T-cell (primary cell): Measurements from ENCODE around the gene CYB561D2. TPM values are rescaled to one million over a fixed set of nuclear protein-coding genes. Genes with fewer than 3 reads are reported as not detected.

Experiments used
- ATAC-seq, 4 experiments: fragments of 200-7000 bp in 3 of 4; fragments of 150-1000 bp in 1 of 4; cut with Tn5 transposase; replicated peaks in 1 of 4; 1 replicate in 3 of 4; 2 replicates in 1 of 4; pipeline ENCODE4 v1.10.0; 2021; ENCODE audit warnings: moderate library complexity in 3 of 4, mild to moderate bottlenecking in 2 of 4, moderate number of reproducible peaks in 1 of 4
- CTCF ChIA-PET, 2 donors: fragments of 300-600 bp; sonication (Branson Sonifier 250); formaldehyde crosslinking; loops; one replicate each; lab custom pipeline; 2022; ENCODE audit warnings: antibody characterized with exemption in 2 of 2; lab: Charles Lee
- POLR2A ChIA-PET, 2 donors: fragments of 300-600 bp; sonication (Branson Sonifier 250); formaldehyde crosslinking; loops; one replicate each; lab custom pipeline; 2022; ENCODE audit warnings: antibody characterized with exemption in 2 of 2; lab: Charles Lee
- DNase-seq, 35 experiments: peaks; one replicate each; pipeline versions ENCODE4 v3.0.0 to v3.0.0-alpha.2; 2013 to 2023
- H3K27ac ChIP-seq: one replicate; pipeline ENCODE4 v1.5.1; 2013; ENCODE audit warnings: low read length
- H3K27me3 ChIP-seq, 2 experiments: replicated peaks in 1 of 2; 1 replicate in 1 of 2; 2 replicates in 1 of 2; pipeline versions ENCODE4 v1.6.1 to v1.7.0; 2013; ENCODE audit warnings: low read length in 1 of 2, mixed read lengths in 1 of 2; ENCODE audit not compliant: control insufficient read depth in 2 of 2, insufficient read depth in 2 of 2; ENCODE audit errors: extremely low read depth in 1 of 2
- H3K36me3 ChIP-seq, 2 donors: 1 replicate in 1 of 2; 2 replicates in 1 of 2; pipeline versions ENCODE4 v1.6.1 to v1.7.0; 2013; ENCODE audit warnings: low read length in 1 of 2; ENCODE audit not compliant: control insufficient read depth in 2 of 2, insufficient read depth in 1 of 2; ENCODE audit errors: extremely low read depth in 1 of 2
- H3K4me1 ChIP-seq, 2 experiments: 1 replicate in 1 of 2; 2 replicates in 1 of 2; pipeline versions ENCODE4 v1.6.1 to v1.7.0; 2013; ENCODE audit warnings: low read length in 2 of 2, mixed read lengths in 1 of 2; ENCODE audit not compliant: insufficient read depth in 2 of 2, control insufficient read depth in 1 of 2; ENCODE audit errors: extremely low read depth in 1 of 2
- H3K4me3 ChIP-seq, 2 donors: 1 replicate in 1 of 2; 2 replicates in 1 of 2; pipeline versions ENCODE4 v1.5.1 to v1.7.0; 2013; ENCODE audit warnings: mild to moderate bottlenecking in 2 of 2, low read length in 1 of 2, moderate library complexity in 1 of 2; ENCODE audit not compliant: control insufficient read depth in 1 of 2; ENCODE audit errors: extremely low read depth in 1 of 2
- H3K9me3 ChIP-seq: 2 replicates; pipeline ENCODE4 v1.7.0; 2013
- H3K27ac Mint-ChIP-seq, 2 donors: one replicate each; pipeline ENCODE4 v1.8.0; 2020 to 2021; ENCODE audit warnings: mild to moderate bottlenecking in 2 of 2, mixed read lengths in 2 of 2
- H3K27me3 Mint-ChIP-seq, 2 donors: one replicate each; pipeline ENCODE4 v1.8.0; 2021 to 2022; ENCODE audit warnings: mixed read lengths in 2 of 2
- H3K36me3 Mint-ChIP-seq: one replicate; pipeline ENCODE4 v1.8.0; 2021; ENCODE audit warnings: mixed read lengths
- H3K4me1 Mint-ChIP-seq, 3 donors: one replicate each; pipeline ENCODE4 v1.8.0; 2020 to 2022; ENCODE audit warnings: mixed read lengths in 3 of 3, mild to moderate bottlenecking in 1 of 3
- H3K4me3 Mint-ChIP-seq, 3 donors: one replicate each; pipeline ENCODE4 v1.8.0; 2020 to 2022; ENCODE audit warnings: mild to moderate bottlenecking in 3 of 3, mixed read lengths in 3 of 3, moderate library complexity in 3 of 3
- H3K9me3 Mint-ChIP-seq, 3 donors: one replicate each; pipeline ENCODE4 v1.8.0; 2020 to 2022; ENCODE audit warnings: mixed read lengths in 3 of 3
- WGBS: methylation state at CpG from one replicate; pipeline ENCODE4 v1.1.5; 2013; ENCODE audit warnings: missing lambda C conversion rate; ENCODE audit not compliant: insufficient coverage; 5-methylcytosine and 5-hydroxymethylcytosine counted together
- total RNA-seq, 35 experiments: library from RNA in 6 of 35; stranded (reverse) in 6 of 35; fragments of 120-200 nt in 1 of 35; gene quantifications; one replicate each; pipeline versions ENCODE4 v1.2.1 to v1.2.4 and lab custom pipeline; 2013 to 2026

Gene CYB561D2
- total RNA-seq, 5 donors from 2014 or later (not counting 1 experiment from before 2014, with no cell fraction given): 25.7 to 45.3 (median 32.7) TPM

DNA sequence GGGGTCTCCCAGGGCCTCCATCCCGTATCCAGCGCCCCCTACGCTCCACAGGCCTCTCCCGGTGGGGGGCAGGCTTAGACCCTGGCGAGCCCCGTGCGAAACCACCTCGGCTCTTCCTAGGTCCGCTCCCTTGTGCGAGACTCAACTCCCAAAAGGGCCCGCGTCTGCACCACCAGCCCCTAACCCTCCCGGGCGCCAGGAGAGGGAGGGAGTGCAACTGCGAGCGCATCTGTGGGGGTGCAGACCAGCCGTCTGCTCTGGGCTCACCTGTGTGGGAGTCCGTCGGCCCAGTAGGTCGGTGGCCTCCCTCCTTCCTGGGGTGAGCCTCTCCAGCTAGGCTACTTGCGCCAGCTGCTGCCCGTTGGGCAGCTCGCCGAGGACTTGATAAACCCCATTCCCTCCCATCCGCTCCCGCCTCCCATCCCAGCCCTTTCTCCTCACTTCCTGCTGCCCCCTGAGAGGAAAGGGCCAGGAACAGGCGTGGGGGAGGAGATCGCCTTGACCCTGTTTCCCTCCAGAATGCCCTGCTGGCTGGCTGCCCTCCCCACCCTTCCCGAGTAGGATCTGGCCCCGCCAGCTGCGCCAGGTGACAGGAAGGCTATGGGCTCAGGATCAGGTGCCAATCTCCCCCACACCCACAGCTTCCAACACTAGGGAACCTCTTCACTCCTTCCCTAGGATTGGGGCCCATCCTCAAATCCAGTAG, 28.1 kb upstream of the CYB561D2 start, which contains the start of gene HYAL2:
Gene HYAL2 (minus strand): TSS at position 360 of the 706 bp plus-strand sequence. CDS start 2,256 bp downstream, outside the sequence.
- DNase-seq (no peak), ATAC-seq (no peak)
- H3K9me3 ChIP-seq: no peaks in the 10 kb centered on the region
- Mint-ChIP-seq H3K4me1 (peaks cover 23 to 57% (median 35%) of the 10 kb centered on the region in 3 donors), H3K36me3 (no peaks in the 10 kb centered on the region), H3K27ac (peak within 1 kb of the TSS; percentile 91 to 96), H3K4me3 (peak within 1 kb of the TSS; percentile 80 to 86 (median 80)), H3K27me3 (no peaks in the 10 kb centered on the region), H3K9me3 (no peaks in the 10 kb centered on the region)
- ChIA-PET POLR2A (no interaction called here), CTCF (interaction anchor here (0.6 to 0.7 kb wide), 3 partner anchors 96 to 223 kb away, joined by 3 read pairs; no protein-coding TSS in a partner anchor)
- WGBS: 87% methylated on average over 19 of the region's 31 CpGs
- H3K27ac ChIP-seq: peak within 1 kb of the TSS; percentile 90
- H3K27me3 ChIP-seq: no peaks in the 10 kb centered on the region
- peaks cover 0 to 6% of the 10 kb centered on the region in 2 donors for H3K36me3 ChIP-seq
- peak within 1 kb of the TSS; percentile 80 to 84 for H3K4me3 ChIP-seq
- peaks cover 11 to 67% of the 10 kb centered on the region in 2 experiments for H3K4me1 ChIP-seq

DNA sequence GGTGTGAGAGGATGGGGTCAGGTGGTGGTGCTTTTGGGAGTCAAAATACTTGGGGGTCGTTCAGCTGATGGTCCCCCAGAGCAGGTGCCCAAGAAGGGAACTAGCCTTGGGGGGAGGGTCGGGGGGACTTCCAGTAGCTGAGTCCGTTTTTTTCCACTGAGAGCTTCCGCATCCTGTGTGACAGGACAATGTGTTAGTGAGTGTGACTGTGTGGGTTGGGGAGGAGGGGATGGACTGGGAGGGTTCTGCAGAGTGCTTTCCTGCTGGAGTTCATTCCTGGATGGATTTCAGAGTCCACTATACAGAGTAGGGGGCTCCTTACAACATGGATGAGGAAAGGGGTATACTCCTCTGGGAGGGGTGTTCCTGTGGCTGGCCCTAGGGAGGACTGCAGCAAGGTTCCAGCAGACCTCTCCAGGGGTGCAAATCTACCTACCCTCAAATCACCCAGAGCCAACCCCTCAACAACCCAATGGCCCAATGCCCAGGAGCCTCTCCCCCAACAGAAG, 27.5 kb upstream of the CYB561D2 start:
- H3K4me1 Mint-ChIP-seq: peaks cover 25 to 56% (median 37%) of the 10 kb centered on the region in 3 donors
- no peaks in the 10 kb centered on the region for H3K9me3 ChIP-seq
- ATAC-seq (no peak), DNase-seq (no peak)
- no peaks in the 10 kb centered on the region for H3K27me3 Mint-ChIP-seq
- H3K4me3 ChIP-seq: no peak overlapping the region
- H3K4me3 Mint-ChIP-seq: peak overlapping the region in 2 of 3 donors; percentile 4 to 86
- H3K27me3 ChIP-seq: no peaks in the 10 kb centered on the region
- POLR2A ChIA-PET: interaction anchor here in 1 of 2 donors (0.6 kb wide), 1 partner anchor 39 kb away, joined by 3 read pairs; no protein-coding TSS in a partner anchor
- H3K36me3 Mint-ChIP-seq: no peaks in the 10 kb centered on the region
- CTCF ChIA-PET: interaction anchor here (0.6 to 0.7 kb wide), 3 partner anchors 31 to 223 kb away, joined by 3 read pairs; no protein-coding TSS in a partner anchor
- no peaks in the 10 kb centered on the region for H3K9me3 Mint-ChIP-seq
- 55% methylated on average over 4 of the region's 4 CpGs for WGBS
- H3K27ac Mint-ChIP-seq: peak overlapping the region; percentile 36 to 48
- H3K36me3 ChIP-seq: peaks cover 0 to 6% of the 10 kb centered on the region in 2 donors
- H3K27ac ChIP-seq: no peak overlapping the region
- peaks cover 12 to 66% of the 10 kb centered on the region in 2 experiments for H3K4me1 ChIP-seq

DNA sequence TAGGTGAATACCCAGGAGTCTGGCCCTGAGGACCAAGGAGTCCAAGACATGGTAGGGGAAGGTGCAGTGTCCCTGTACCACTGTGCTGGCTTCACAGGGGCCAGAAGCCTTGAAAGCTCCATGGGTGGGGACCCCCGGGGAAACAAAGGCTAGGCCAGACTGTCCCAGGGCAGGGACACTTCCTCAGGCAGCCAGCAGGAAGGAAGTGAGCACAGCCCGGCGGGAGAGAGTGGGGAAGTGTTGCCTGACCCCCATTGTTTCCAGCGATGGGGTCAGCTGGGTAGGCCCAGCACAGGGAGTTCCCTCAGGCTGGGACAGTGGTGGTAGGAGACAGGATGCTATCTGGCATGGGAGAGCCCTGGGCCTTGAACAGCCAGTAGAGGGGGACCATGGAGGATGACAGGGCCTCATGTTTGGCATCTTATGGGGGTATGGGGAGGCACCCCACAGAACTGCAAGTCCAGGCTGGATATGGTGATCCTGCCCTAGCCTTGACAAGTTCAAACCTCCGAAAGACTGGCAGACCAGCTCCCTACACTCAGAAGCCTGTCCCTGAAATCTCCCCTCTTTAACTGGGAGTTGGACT, 27.0 kb upstream of the CYB561D2 start:
- WGBS: 55% methylated on average over 4 of the region's 5 CpGs
- H3K27me3 Mint-ChIP-seq: no peaks in the 10 kb centered on the region
- peaks cover 30 to 56% (median 39%) of the 10 kb centered on the region in 3 donors for H3K4me1 Mint-ChIP-seq
- ChIA-PET CTCF (interaction anchor here (0.6 to 1.5 kb wide), 7 partner anchors 13 to 362 kb away, joined by 3 to 8 read pairs (median 3); partner anchors contain the start of genes HYAL3 (in 1 of the 2) and NAA80 (in 1 of the 2)), POLR2A (interaction anchor here in 1 of 2 donors (0.6 to 1.2 kb wide), 2 partner anchors 13 to 39 kb away, joined by 3 read pairs; no protein-coding TSS in a partner anchor)
- H3K9me3 Mint-ChIP-seq: no peaks in the 10 kb centered on the region
- Histone ChIP-seq H3K4me1 (peaks cover 12 to 66% of the 10 kb centered on the region in 2 experiments), H3K27me3 (no peaks in the 10 kb centered on the region), H3K4me3 (no peak overlapping the region), H3K9me3 (no peaks in the 10 kb centered on the region), H3K27ac (no peak overlapping the region), H3K36me3 (peaks cover 0 to 6% of the 10 kb centered on the region in 2 donors)
- H3K27ac Mint-ChIP-seq: peak overlapping the region; percentile 23 to 48
- peak overlapping the region in 1 of 3 donors; percentile 86 for H3K4me3 Mint-ChIP-seq
- H3K36me3 Mint-ChIP-seq: no peaks in the 10 kb centered on the region
- ATAC-seq (no peak), DNase-seq (no peak)

DNA sequence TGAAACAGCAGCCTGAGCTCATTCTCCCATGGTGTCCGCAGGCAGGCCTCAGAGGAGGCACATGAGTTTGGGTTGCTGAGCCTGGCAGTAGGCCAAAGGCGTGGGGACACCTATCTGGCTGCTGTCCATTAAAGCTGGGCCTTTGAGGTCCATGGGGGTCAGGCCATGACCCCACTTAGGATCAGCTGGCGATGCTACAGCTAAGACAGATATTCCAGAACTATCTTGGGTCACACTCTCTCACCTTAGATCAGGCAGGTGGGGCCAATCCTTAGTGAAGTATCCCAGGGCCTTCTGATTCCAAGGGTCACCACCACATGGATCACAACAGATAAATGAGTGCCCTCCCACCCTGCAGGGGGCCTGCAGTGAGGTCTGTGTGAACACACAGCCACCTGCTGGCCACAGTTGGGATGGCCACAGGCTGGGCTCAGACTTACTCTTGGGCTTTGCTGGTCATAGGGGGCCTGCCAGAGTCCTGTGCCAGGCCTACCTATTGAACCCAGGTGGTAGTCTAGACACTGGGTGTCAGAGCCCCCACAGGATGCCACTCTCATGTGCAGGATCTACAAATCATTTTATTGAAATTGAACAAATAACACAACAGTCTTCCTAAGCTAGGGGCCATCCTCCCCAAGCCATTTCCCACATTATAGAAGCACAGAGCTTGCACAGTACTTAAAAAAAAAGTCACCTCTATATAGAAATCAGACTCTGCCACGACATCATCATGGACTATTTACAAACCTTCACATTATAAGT, 26.1 kb upstream of the CYB561D2 start:
- no peaks in the 10 kb centered on the region for H3K9me3 ChIP-seq
- ChIA-PET POLR2A (interaction anchor here in 1 of 2 donors (1.2 kb wide), 1 partner anchor 13 kb away, joined by 3 read pairs; no protein-coding TSS in a partner anchor), CTCF (interaction anchor here (0.6 to 1.5 kb wide), 8 partner anchors 12 to 363 kb away, joined by 3 to 8 read pairs (median 3); partner anchors contain the start of genes HYAL3 (in 1 of the 2) and NAA80 (in 1 of the 2))
- H3K36me3 ChIP-seq: peaks cover 2 to 9% of the 10 kb centered on the region in 2 donors
- 96% methylated on average over 3 of the region's 4 CpGs for WGBS
- Mint-ChIP-seq H3K27ac (peak overlapping the region; percentile 23 to 82), H3K36me3 (no peaks in the 10 kb centered on the region), H3K27me3 (no peaks in the 10 kb centered on the region), H3K9me3 (no peaks in the 10 kb centered on the region), H3K4me3 (peak overlapping the region in 1 of 3 donors; percentile 1), H3K4me1 (peaks cover 26 to 48% (median 34%) of the 10 kb centered on the region in 3 donors)
- DNase-seq (peak in 27 of 35 experiments; percentile 20 to 71 (median 50)), ATAC-seq (peak in 2 of 4 experiments; percentile 13 to 19)
- no peaks in the 10 kb centered on the region for H3K27me3 ChIP-seq
- H3K4me1 ChIP-seq: peaks cover 12 to 59% of the 10 kb centered on the region in 2 experiments
- no peak overlapping the region for H3K4me3 ChIP-seq
- no peak overlapping the region for H3K27ac ChIP-seq

DNA sequence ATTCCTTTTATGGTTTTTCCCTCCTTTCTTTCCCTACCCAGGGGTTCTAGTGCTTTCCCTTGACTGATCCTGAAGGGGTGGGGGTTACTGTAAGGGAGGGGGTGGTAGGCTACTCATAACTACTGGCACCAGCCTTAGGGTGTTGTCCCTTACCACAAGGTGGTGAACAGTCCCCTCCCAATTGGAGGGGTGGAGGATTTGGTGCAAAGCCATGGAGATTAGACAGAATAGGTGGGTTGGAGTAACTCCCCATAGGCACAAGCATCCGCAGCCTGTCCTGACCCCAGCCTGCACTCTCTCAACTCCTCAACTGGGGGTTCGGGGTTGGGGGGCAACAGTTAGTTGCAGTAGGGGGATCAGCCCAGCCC, 25.6 kb upstream of the CYB561D2 start:
- Mint-ChIP-seq H3K36me3 (peaks cover 4% of the 10 kb centered on the region), H3K27ac (peak overlapping the region in 1 of 2 donors; percentile 34), H3K4me1 (peaks cover 21 to 42% (median 29%) of the 10 kb centered on the region in 3 donors), H3K4me3 (peak overlapping the region in 1 of 3 donors; percentile 47), H3K27me3 (no peaks in the 10 kb centered on the region), H3K9me3 (no peaks in the 10 kb centered on the region)
- no peak overlapping the region for H3K4me3 ChIP-seq
- peaks cover 12 to 54% of the 10 kb centered on the region in 2 experiments for H3K4me1 ChIP-seq
- H3K27ac ChIP-seq: no peak overlapping the region
- ATAC-seq: no peak
- POLR2A ChIA-PET: no interaction called here
- H3K36me3 ChIP-seq: peaks cover 2 to 15% of the 10 kb centered on the region in 2 donors
- CTCF ChIA-PET: interaction anchor here in 1 of 2 donors (0.9 to 1.5 kb wide), 3 partner anchors 12 to 90 kb away, joined by 3 to 5 read pairs (median 3); no protein-coding TSS in a partner anchor
- no CpG with 5 or more reads among the region's 2 CpGs for WGBS
- H3K9me3 ChIP-seq: no peaks in the 10 kb centered on the region
- DNase-seq: no peak
- H3K27me3 ChIP-seq: no peaks in the 10 kb centered on the region
